Type B pancreatic cell (in vitro differentiated cells): ENCODE results near the gene PLAAT4. TPM values are rescaled to one million over a fixed set of nuclear protein-coding genes. Genes with fewer than 3 reads are reported as not detected.

Experiments
- DNase-seq: peaks from one replicate; pipeline ENCODE4 v3.0.0; 2021; ENCODE audit warnings: mixed read lengths; ENCODE audit not compliant: unreplicated experiment; ENCODE audit errors: extremely low spot score
- H3K27ac Mint-ChIP-seq: 2 replicates; pipeline ENCODE4 v1.8.0; 2021; ENCODE audit warnings: mild to moderate bottlenecking, mixed read lengths
- H3K27me3 Mint-ChIP-seq: 2 replicates; pipeline ENCODE4 v1.8.0; 2021; ENCODE audit warnings: mixed read lengths
- H3K36me3 Mint-ChIP-seq: 2 replicates; pipeline ENCODE4 v1.8.0; 2021; ENCODE audit warnings: mixed read lengths
- H3K4me1 Mint-ChIP-seq: one replicate; pipeline ENCODE4 v1.8.0; 2021; ENCODE audit warnings: mixed read lengths; ENCODE audit not compliant: unreplicated experiment
- H3K4me3 Mint-ChIP-seq: 2 replicates; pipeline ENCODE4 v1.8.0; 2021; ENCODE audit warnings: mild to moderate bottlenecking, mixed read lengths
- H3K9me3 Mint-ChIP-seq: 2 replicates; pipeline ENCODE4 v1.8.0; 2021; ENCODE audit warnings: mixed read lengths
- long read RNA-seq: library from polyadenylated mRNA; unstranded; transcript quantifications from one replicate; pipeline ENCODE4 v2.0.0, GENCODE V29; 2020
- total RNA-seq: library from RNA; stranded (reverse); gene quantifications from 2 replicates; pipeline ENCODE4 v1.2.1, GENCODE V29; 2021; ENCODE audit warnings: low replicate concordance
- TF ChIP-seq, protein P1 (sequence below): fragments of 200-600 bp; sonication (generic); conservative IDR thresholded peaks from 2 replicates; pipeline ENCODE4 v1.5.0; 2021; ENCODE audit warnings: antibody characterized with exemption, mild to moderate bottlenecking

Gene PLAAT4, protein sequence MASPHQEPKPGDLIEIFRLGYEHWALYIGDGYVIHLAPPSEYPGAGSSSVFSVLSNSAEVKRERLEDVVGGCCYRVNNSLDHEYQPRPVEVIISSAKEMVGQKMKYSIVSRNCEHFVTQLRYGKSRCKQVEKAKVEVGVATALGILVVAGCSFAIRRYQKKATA
- total RNA-seq, result 131 and 152 TPM in 2 replicates
- long read RNA-seq, transcript RARRES3-201 (4 exons, 749 nt), result major isoform, 116 of 129 reads
- long read RNA-seq, partial matches to known transcripts, result 0 of 129 reads
- long read RNA-seq, other reads (novel, unspliced or antisense), result 12 of 129 reads

DNA sequence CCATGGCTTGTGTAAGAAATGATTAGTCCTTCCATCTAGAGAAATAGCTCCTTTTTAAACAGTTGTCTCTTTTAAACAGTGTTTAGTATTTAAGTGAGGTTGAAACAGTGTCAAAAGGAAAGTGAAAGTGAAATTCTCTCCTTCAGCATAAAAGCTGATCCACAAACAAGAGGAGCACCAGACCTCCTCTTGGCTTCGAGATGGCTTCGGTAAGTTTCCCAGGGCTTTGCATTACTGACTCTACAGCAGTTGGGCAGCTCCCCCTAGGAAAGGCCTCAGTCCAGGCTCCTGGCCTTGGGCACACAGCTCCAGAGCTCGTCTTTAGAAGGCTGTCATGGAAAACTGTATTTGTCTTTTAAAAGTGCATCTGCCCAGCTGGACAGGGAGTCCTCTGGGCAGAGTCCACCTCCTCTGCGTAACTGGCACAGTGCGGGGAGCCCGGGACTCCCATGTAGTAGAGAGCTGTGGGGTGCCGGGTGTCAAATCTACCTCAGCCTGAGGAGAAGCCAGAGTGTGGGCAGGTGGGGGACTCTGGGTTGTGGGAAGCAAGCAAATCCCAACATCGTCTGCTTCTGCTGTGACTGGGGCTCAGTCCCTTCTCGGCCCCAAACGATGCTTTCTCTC, at the start of gene PLAAT4:
PLAAT4 (plus strand) TSS at position 140 of the 624 bp plus-strand sequence; CDS start at position 201, 61 bp downstream.
- DNase-seq, result no peak
- peaks cover 33% of the 10 kb centered on the region for H3K4me1 Mint-ChIP-seq
- no peaks in the 10 kb centered on the region for H3K27me3 Mint-ChIP-seq
- H3K27ac Mint-ChIP-seq, result peak within 1 kb of the TSS; percentile 72
- H3K4me3 Mint-ChIP-seq, result peak within 1 kb of the TSS; percentile 65
- H3K36me3 Mint-ChIP-seq, result no peaks in the 10 kb centered on the region
- TF ChIP-seq, protein P1, sequence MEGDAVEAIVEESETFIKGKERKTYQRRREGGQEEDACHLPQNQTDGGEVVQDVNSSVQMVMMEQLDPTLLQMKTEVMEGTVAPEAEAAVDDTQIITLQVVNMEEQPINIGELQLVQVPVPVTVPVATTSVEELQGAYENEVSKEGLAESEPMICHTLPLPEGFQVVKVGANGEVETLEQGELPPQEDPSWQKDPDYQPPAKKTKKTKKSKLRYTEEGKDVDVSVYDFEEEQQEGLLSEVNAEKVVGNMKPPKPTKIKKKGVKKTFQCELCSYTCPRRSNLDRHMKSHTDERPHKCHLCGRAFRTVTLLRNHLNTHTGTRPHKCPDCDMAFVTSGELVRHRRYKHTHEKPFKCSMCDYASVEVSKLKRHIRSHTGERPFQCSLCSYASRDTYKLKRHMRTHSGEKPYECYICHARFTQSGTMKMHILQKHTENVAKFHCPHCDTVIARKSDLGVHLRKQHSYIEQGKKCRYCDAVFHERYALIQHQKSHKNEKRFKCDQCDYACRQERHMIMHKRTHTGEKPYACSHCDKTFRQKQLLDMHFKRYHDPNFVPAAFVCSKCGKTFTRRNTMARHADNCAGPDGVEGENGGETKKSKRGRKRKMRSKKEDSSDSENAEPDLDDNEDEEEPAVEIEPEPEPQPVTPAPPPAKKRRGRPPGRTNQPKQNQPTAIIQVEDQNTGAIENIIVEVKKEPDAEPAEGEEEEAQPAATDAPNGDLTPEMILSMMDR, result no peak
- no peaks in the 10 kb centered on the region for H3K9me3 Mint-ChIP-seq

DNA sequence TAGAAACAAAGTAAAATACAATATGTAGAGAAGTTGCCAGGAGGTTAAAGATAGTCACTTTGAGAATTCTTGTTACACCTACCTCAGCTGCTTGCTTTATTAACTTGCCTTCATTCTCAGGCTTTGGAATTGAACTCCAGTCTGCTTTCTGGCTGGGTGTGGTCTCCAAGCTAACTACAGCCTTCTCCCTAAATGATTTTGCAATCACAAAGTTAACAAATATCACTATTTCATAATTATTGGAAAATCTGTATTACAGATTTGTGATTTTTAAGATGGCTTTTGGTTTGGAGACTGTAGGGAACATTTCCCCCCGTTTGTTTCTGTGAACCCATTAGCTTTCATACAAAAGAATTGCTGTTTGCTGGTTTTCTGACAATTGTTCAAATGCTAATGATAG, 47.8 kb upstream of the PLAAT4 start:
- peaks cover 29% of the 10 kb centered on the region for H3K4me1 Mint-ChIP-seq
- no peak for DNase-seq
- peaks cover 6% of the 10 kb centered on the region for H3K36me3 Mint-ChIP-seq
- peaks cover 20% of the 10 kb centered on the region for H3K27me3 Mint-ChIP-seq
- TF ChIP-seq, protein P1, result no peak
- no peak overlapping the region for H3K4me3 Mint-ChIP-seq
- peaks cover under 1% of the 10 kb centered on the region for H3K9me3 Mint-ChIP-seq
- H3K27ac Mint-ChIP-seq, result no peak overlapping the region

DNA sequence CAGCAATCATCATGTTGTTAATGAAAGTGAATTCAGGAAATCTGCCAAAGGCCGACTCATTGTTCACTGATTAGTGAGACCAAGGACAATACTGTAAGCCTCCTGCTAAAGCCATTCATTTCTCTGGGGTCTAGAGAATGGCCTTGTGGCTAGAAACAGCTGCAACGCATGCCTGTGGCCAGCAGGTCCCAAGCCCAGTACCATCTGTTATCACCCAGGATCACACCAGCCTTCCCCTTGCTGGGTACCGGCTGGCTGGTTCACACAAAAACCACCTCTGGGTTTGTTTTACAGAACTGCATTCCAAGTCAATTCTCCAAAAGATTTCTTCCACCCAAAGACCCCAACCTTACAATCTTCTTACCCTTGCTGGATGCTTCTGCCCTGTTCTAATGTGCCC, 46.7 kb upstream of the PLAAT4 start:
- Mint-ChIP-seq H3K27me3 (peaks cover 20% of the 10 kb centered on the region), H3K27ac (peak overlapping the region; percentile 66), H3K4me1 (peaks cover 38% of the 10 kb centered on the region), H3K36me3 (peaks cover 10% of the 10 kb centered on the region), H3K9me3 (peaks cover 10% of the 10 kb centered on the region), H3K4me3 (peak overlapping the region; percentile 87)
- no peak for DNase-seq
- TF ChIP-seq, protein P1, result peak; percentile 54

DNA sequence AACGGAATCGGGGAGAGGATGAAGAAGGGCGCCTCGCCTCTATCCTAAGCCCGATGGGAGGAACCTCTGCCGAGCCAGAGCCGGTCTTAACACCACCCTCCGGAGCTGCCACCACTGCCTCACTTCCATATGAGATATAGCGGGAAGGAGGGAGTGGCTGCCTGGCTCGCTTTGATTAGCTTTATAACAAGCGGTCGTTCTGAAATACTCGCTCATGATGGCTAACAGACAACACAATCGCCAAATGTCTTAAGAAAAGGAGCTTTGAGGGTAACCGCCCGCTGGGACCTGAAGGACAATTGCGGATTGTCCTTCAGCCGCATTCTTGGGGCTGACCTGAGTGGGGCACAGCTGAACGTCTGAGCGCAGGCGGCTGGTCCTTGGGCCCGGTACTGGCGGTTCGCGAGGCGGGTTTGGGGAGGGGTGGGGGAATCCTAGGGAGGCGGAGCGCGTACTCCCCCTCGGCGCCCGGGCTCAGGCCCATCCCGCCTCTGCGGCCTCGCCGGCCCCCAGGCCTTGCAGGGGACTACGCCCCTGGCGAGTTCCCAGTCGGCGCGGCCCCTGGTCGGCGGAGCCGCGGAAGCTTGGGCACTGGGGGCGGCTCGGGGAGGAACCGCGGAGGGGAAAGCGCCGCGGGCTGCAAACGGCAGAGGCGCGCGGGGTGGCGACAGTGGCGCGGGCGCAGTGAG, 45.9 kb upstream of the PLAAT4 start, which contains the start of gene PLAAT5:
PLAAT5 (minus strand) TSS at position 617 of the 689 bp plus-strand sequence; CDS start at position 484, 133 bp downstream.
- peak within 1 kb of the TSS; percentile 92 for H3K4me3 Mint-ChIP-seq
- H3K27me3 Mint-ChIP-seq, result peaks cover 20% of the 10 kb centered on the region
- peaks cover 10% of the 10 kb centered on the region for H3K9me3 Mint-ChIP-seq
- peaks cover 38% of the 10 kb centered on the region for H3K4me1 Mint-ChIP-seq
- no peak for DNase-seq
- peaks cover 10% of the 10 kb centered on the region for H3K36me3 Mint-ChIP-seq
- TF ChIP-seq, protein P1, result no peak
- H3K27ac Mint-ChIP-seq, result peak within 1 kb of the TSS; percentile 88

DNA sequence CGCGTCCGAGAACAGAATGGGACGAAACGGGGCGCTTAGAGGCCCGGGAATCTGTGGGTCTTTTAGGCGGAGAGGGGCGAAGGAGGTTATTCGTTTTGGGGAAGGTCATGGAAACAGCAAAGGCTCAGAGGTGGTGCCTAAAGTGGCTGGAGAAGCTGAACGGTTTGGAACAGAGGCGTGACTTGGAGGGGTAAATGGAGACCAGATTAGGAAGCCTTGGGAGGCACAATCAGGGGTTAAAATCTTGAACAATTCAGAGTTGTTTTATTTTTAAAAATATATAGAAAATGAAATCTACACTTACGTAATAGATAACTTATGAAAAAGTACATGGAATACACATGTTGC, 45.4 kb upstream of the PLAAT4 start:
- TF ChIP-seq, protein P1, result no peak
- Mint-ChIP-seq H3K36me3 (peaks cover 7% of the 10 kb centered on the region), H3K27me3 (peaks cover 20% of the 10 kb centered on the region), H3K4me1 (peaks cover 38% of the 10 kb centered on the region), H3K27ac (peak overlapping the region; percentile 88), H3K9me3 (peaks cover 10% of the 10 kb centered on the region), H3K4me3 (peak overlapping the region; percentile 92)
- DNase-seq, result no peak
